Gastroesophageal sphincter (tissue), 3 donors: ENCODE results near the gene CAMK1D.

Source experiments
- CTCF ChIP-seq, 4 experiments: fragments of 200-600 bp in 2 of 4; fragments of 450-650 bp in 2 of 4; sonication (generic) in 1 of 4; IDR thresholded peaks; one replicate each; pipeline ENCODE4 v1.5.1; 2017 to 2019; ENCODE audit warnings: antibody characterized with exemption in 4 of 4, mild to moderate bottlenecking in 2 of 4, moderate library complexity in 2 of 4
- POLR2A ChIP-seq, 2 donors: fragments of 450-650 bp; IDR thresholded peaks; one replicate each; pipeline ENCODE4 v1.6.1; 2017; ENCODE audit warnings: antibody characterized with exemption in 2 of 2, mild to moderate bottlenecking in 2 of 2, moderate library complexity in 1 of 2
- POLR2AphosphoS5 ChIP-seq: sonication (generic); formaldehyde crosslinking; IDR thresholded peaks from one replicate; pipeline ENCODE4 v1.6.1; 2017; ENCODE audit warnings: antibody characterized with exemption

- no peak for TF ChIP-seq CTCF (IDR thresholded peaks at IDR 0.05)
- no peak for TF ChIP-seq POLR2AphosphoS5
- TF ChIP-seq POLR2A (IDR thresholded peaks at IDR 0.05) = no peak
These were observed 289.4 kb downstream of the CAMK1D start for GRCh38 chr10:12638781-12639180.
